Stimulated activated CD8-positive, alpha-beta memory T cell treated with anti-CD3 and anti-CD28 coated beads, Interleukin-7, amount 100 ng/mL, for 48 hours (primary cell): Measurements from ENCODE around the gene HSPA5.
"Not testable (repeated sequence)": the region's sequence is repeated elsewhere in the genome, so short reads cannot be mapped to it uniquely, and the experiment has no call there.

Experiments
- DNase-seq, 2 donors: peaks; one replicate each; pipeline ENCODE4 v3.0.0-alpha.2; 2020; ENCODE audit warnings: low read depth in 1 of 2; ENCODE audit errors: extremely low read depth in 1 of 2

HSPA5 gene

DNA sequence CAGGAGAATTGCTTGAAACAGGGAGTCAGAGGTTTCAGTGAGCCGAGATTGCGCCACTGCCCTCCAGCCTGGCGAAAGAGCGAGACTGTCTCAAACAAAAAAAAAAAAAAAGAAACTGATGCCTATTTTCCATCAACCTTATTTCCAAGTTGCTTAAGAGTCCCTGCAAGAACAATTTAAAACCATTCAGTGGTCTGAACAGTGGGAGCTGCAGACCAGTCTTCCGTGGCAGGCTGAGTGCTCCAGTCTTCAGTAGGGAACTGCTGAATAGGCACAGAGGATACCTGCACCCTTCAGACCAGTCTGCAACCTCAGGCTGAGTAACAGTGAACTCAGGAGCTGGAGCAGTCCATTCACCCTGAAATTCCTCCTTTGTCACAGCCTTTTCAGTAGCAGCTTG is 46.7 kb downstream of the HSPA5 start:
- not testable (repeated sequence) for DNase-seq

GRCh38 chr9:125190361-125190801 is 50.8 kb downstream of the HSPA5 start:
- no peak for DNase-seq

DNA sequence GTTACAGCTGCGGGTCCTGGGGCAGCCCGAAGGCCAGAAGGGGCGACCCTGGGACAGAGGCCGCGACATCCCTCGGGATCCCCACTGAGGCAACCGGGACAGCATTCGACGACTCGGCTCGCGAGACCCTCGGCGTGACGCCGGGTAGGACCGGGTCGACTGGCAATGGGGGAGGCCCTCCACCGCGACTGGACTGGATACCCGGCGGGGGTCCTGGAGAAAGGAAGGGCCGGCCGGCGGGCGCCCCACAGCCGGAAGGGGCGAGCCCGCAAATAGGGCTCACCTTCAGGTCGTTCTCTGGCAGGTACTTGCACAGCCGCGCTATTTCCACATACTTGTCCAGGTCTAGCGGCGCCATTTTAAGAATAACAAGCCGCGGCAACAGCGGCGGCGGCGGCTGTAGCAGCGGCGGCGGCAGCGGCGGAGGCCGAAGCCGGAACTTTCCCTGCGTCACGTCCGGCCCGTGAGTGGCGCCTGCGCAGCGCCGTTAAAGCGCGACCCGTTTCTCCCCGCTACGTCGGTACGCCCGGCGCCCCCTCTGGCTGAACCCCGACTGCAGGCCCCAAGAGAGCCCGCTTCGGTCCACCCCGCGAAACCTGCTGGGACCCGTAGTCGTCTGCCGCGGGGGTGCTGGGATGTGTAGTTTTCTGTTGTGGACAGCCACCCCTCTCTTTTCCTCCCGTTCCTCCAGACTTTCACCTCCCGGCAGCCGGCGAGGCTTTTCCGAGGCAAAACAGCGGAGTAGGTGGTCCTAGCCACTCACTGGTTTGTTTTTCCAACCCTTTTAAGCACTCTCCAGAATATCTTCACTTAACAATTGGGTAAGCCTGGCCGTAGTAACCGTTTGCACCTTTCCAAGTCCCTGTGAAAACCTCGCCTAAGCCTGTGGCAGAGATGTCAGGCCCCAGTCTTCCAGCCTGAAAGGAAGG is 51.5 kb downstream of the HSPA5 start, which contains the start of gene PPP6C:
TSS of gene PPP6C (minus strand) at position 443 of the 929 bp plus-strand sequence. CDS start at position 358, 85 bp downstream.
- DNase-seq = peak; percentile 96 to 98

DNA sequence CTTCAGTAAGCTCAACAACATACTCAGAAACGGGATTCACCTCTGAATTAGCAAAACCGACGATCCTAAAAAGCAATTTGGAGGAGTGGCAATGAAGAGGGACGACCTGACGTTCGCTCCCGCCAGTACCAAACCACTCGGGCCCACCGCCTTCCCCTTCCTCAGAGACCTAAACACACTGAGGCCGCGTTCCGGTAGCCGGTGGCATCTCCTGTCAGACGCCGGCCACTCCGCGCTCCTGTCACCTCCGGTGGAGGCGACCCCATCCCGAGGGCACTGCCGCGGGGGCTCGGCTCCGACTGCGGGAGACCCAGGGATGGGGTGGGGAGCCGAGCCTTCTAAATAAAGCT is 52.2 kb downstream of the HSPA5 start:
- no peak for DNase-seq
